ENCODE results near the gene FOCAD. TPM values are rescaled to one million over a fixed set of nuclear protein-coding genes. Genes with fewer than 3 reads are reported as not detected.

FOCAD gene
- total and polyA plus RNA-seq, 7 experiments from 2014 or later, result 12.8 to 33.7 (median 18.3) TPM

DNA sequence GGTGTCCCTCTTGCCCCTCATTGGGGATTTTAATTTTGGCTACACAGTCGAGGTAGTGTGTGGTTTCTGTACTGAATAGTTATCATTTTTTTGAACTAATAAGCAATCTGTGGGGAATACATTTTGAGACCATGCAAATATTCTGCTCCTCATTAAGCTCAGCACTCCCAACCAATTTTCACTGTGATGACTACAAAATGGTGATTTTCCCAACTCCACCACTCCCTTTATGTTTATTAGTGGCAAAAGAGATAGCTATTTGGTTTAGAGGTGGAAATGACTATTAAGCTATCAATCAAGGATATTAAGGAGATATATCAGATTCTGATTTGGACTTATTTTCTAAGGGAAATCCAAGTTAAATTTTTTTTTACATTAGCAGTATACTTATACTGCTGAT, 62.9 kb downstream of the FOCAD start:
- H3K4me3 Mint-ChIP-seq, result no peak overlapping the region
- H3K4me1 ChIP-seq (ENCODE audit: control insufficient read depth in 2 of 2, insufficient read depth in 2 of 2, low read length in 2 of 2), result no peaks in the 10 kb centered on the region
- no peak overlapping the region for H3K27ac ChIP-seq (ENCODE audit: low read depth, low read length)
- CTCF ChIA-PET, result no interaction called here
- POLR2A ChIA-PET, result no interaction called here
- no peak overlapping the region for H3K27ac Mint-ChIP-seq
- no peaks in the 10 kb centered on the region for H3K27me3 ChIP-seq (ENCODE audit: control insufficient read depth in 2 of 2, insufficient read depth in 2 of 2, low read length in 2 of 2)
- DNase-seq (no peak), ATAC-seq (no peak)
- peaks cover 0 to 5% (median 0%) of the 10 kb centered on the region in 7 donors for H3K4me1 Mint-ChIP-seq
- no peaks in the 10 kb centered on the region for H3K27me3 Mint-ChIP-seq
- H3K9me3 ChIP-seq (ENCODE audit: control insufficient read depth in 2 of 3, low read length in 3 of 3), result no peaks in the 10 kb centered on the region
- H3K9me3 Mint-ChIP-seq, result peaks cover 0 to 1% (median 0%) of the 10 kb centered on the region in 11 donors
- intact Hi-C loops (cut with micrococcal nuclease), result no loop called here
- H3K36me3 ChIP-seq (ENCODE audit: control insufficient read depth in 2 of 3, insufficient read depth in 3 of 3, low read length in 3 of 3), result peaks cover 0 to 4% (median 0%) of the 10 kb centered on the region in 3 experiments
- no peak overlapping the region for H3K4me3 ChIP-seq (ENCODE audit: low read length)
- H3K36me3 Mint-ChIP-seq, result peaks cover 3 to 32% (median 7%) of the 10 kb centered on the region in 5 donors

DNA sequence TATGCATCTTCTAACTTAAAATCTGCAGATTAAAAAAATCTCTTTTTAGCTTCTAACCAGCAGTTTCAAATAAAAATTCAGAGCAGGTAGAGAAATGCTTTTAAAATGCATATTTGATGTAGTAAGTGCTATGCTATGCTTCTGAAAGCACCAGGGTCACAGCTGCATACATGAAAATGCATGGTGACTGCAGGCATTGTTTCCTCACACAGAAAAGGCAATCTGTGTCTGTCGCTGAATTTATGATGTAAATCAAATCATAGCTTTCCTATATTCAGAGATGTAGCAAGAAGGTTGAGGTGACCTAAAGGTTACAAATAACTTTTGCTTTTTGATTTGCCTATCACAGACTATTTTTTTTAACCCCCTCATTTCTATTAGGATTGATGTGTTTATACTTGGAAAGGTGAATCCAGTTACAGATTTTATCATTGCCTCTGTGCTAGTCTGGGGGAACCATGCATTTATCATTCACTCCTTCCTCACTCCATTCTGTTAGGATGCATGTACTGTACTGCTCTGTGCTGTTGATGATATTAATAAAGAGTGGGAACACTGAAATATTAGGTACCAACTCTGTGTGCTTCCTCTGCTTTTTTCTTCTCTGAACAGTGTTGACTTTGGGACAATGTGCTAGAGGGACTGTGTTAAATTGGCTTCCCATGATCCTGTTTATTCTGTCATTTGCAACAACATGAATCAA, 65.6 kb downstream of the FOCAD start:
- ChIA-PET CTCF (no interaction called here), POLR2A (no interaction called here)
- intact Hi-C loops (cut with micrococcal nuclease), result no loop called here
- no peaks in the 10 kb centered on the region for H3K9me3 ChIP-seq (ENCODE audit: control insufficient read depth in 2 of 3, low read length in 3 of 3)
- H3K27me3 ChIP-seq (ENCODE audit: control insufficient read depth in 2 of 2, insufficient read depth in 2 of 2, low read length in 2 of 2), result no peaks in the 10 kb centered on the region
- H3K27ac Mint-ChIP-seq, result no peak overlapping the region
- no peak overlapping the region for H3K27ac ChIP-seq (ENCODE audit: low read depth, low read length)
- H3K4me1 Mint-ChIP-seq, result peaks cover 0 to 4% (median 0%) of the 10 kb centered on the region in 7 donors
- no peak overlapping the region for H3K4me3 ChIP-seq (ENCODE audit: low read length)
- no peaks in the 10 kb centered on the region for H3K36me3 ChIP-seq (ENCODE audit: control insufficient read depth in 2 of 3, insufficient read depth in 3 of 3, low read length in 3 of 3)
- DNase-seq (no peak), ATAC-seq (no peak)
- peaks cover 0 to 20% (median 7%) of the 10 kb centered on the region in 5 donors for H3K36me3 Mint-ChIP-seq
- H3K9me3 Mint-ChIP-seq, result peaks cover 0 to 2% (median 0%) of the 10 kb centered on the region in 11 donors
- no peak overlapping the region for H3K4me3 Mint-ChIP-seq
- no peaks in the 10 kb centered on the region for H3K27me3 Mint-ChIP-seq
- H3K4me1 ChIP-seq (ENCODE audit: control insufficient read depth in 2 of 2, insufficient read depth in 2 of 2, low read length in 2 of 2), result no peaks in the 10 kb centered on the region

DNA sequence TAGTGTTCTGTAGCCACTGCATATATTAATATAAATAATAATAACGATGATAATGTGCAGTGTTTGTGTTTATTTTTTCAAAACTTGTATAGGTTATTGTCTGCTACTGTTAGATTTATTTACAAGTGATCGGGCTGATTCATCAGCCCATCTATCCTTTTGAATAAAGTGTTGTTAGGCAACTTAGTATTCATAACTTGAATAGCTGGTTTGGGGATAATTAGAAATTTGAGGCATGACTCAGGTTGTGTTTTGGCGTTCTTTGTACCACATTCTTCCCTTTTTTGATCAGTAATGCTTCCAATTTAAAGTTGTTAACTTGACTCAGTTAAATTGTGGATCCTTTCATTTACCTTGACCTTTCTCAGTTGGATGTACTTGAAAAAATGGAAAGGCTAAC, 69.7 kb downstream of the FOCAD start:
- Mint-ChIP-seq H3K4me3 (no peak overlapping the region), H3K4me1 (peaks cover 0 to 3% (median 0%) of the 10 kb centered on the region in 7 donors), H3K9me3 (peaks cover 0 to 4% (median 0%) of the 10 kb centered on the region in 11 donors), H3K27ac (no peak overlapping the region), H3K36me3 (peaks cover 8 to 26% (median 16%) of the 10 kb centered on the region in 5 donors), H3K27me3 (no peaks in the 10 kb centered on the region)
- Histone ChIP-seq H3K4me1 (ENCODE audit: control insufficient read depth in 2 of 2, insufficient read depth in 2 of 2, low read length in 2 of 2) (no peaks in the 10 kb centered on the region), H3K9me3 (ENCODE audit: control insufficient read depth in 2 of 3, low read length in 3 of 3) (no peaks in the 10 kb centered on the region), H3K27ac (ENCODE audit: low read depth, low read length) (no peak overlapping the region), H3K4me3 (ENCODE audit: low read length) (no peak overlapping the region), H3K27me3 (ENCODE audit: control insufficient read depth in 2 of 2, insufficient read depth in 2 of 2, low read length in 2 of 2) (no peaks in the 10 kb centered on the region), H3K36me3 (ENCODE audit: control insufficient read depth in 2 of 3, insufficient read depth in 3 of 3, low read length in 3 of 3) (peaks cover 0 to 4% (median 0%) of the 10 kb centered on the region in 3 experiments)
- no peak for DNase-seq
- ChIA-PET CTCF (no interaction called here), POLR2A (no interaction called here)
- ATAC-seq, result no peak
- intact Hi-C loops (cut with micrococcal nuclease), result no loop called here

DNA sequence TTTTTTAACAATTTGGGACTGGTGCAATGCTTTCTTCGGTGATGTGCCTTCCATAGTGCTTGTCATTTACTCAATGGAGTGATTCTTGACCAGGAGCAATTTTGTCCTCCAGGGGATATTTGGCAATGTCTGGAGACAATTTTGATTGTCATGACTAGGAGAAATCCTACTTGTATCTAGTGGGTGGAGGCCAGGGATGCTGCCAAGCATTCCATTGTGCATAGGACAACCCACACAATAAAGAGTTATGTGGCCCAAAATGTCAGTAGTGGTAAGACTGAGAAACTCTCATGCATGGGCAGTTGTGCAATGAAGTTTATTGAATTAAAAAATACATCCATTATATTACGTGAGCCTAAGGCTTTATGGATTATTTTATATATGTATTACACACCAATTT, 70.5 kb downstream of the FOCAD start:
- ATAC-seq (no peak), DNase-seq (no peak)
- ChIA-PET CTCF (no interaction called here), POLR2A (no interaction called here)
- H3K36me3 ChIP-seq (ENCODE audit: control insufficient read depth in 2 of 3, insufficient read depth in 3 of 3, low read length in 3 of 3), result peaks cover 0 to 4% (median 0%) of the 10 kb centered on the region in 3 experiments
- no peak overlapping the region for H3K4me3 ChIP-seq (ENCODE audit: low read length)
- Mint-ChIP-seq H3K4me1 (peaks cover 0 to 3% (median 0%) of the 10 kb centered on the region in 7 donors), H3K4me3 (no peak overlapping the region), H3K9me3 (peaks cover 0 to 4% (median 0%) of the 10 kb centered on the region in 11 donors), H3K27me3 (no peaks in the 10 kb centered on the region), H3K27ac (no peak overlapping the region), H3K36me3 (peaks cover 8 to 28% (median 16%) of the 10 kb centered on the region in 5 donors)
- no peaks in the 10 kb centered on the region for H3K27me3 ChIP-seq (ENCODE audit: control insufficient read depth in 2 of 2, insufficient read depth in 2 of 2, low read length in 2 of 2)
- H3K9me3 ChIP-seq (ENCODE audit: control insufficient read depth in 2 of 3, low read length in 3 of 3), result no peaks in the 10 kb centered on the region
- H3K4me1 ChIP-seq (ENCODE audit: control insufficient read depth in 2 of 2, insufficient read depth in 2 of 2, low read length in 2 of 2), result no peaks in the 10 kb centered on the region
- intact Hi-C loops (cut with micrococcal nuclease), result no loop called here
- no peak overlapping the region for H3K27ac ChIP-seq (ENCODE audit: low read depth, low read length)

DNA sequence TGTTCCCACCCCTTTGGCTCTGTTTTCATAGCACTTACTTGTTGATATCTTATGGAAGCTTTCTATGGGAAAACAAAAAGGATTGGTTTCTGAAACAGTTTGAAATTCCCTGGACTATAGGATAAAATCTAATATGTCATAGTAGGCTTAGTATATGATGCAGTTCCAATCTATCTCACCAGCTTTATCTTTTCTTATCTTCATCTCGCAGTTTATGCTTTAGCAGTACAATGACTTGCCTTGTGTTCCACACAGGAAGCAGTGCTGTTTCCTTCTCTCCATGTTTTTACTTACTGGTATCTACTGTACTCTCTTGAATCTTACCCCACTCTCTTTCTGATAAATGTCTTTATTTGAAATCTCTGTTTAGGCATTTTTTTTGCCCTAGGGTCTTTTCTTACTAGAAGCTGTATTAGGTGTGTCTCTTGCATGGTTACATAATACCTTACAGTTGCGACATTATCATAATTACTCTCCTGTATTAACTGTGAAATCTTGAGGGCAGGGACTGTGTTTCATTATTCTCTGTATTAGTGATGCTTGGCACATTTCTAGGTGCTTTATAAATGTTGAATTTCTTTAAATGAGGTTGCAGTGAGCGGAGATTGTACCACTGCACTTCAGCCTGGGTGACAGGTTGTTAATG, 76.3 kb downstream of the FOCAD start:
- DNase-seq (no peak), ATAC-seq (no peak)
- H3K4me1 Mint-ChIP-seq, result peaks cover 0 to 4% (median 0%) of the 10 kb centered on the region in 7 donors
- peaks cover 0 to 4% (median 0%) of the 10 kb centered on the region in 11 donors for H3K9me3 Mint-ChIP-seq
- ChIA-PET POLR2A (no interaction called here), CTCF (no interaction called here)
- no peak overlapping the region for H3K4me3 ChIP-seq (ENCODE audit: low read length)
- H3K36me3 ChIP-seq (ENCODE audit: control insufficient read depth in 2 of 3, insufficient read depth in 3 of 3, low read length in 3 of 3), result peaks cover 0 to 8% (median 0%) of the 10 kb centered on the region in 3 experiments
- no peaks in the 10 kb centered on the region for H3K4me1 ChIP-seq (ENCODE audit: control insufficient read depth in 2 of 2, insufficient read depth in 2 of 2, low read length in 2 of 2)
- no peak overlapping the region for H3K27ac ChIP-seq (ENCODE audit: low read depth, low read length)
- intact Hi-C loops (cut with micrococcal nuclease), result no loop called here
- H3K27ac Mint-ChIP-seq, result peak overlapping the region in 1 of 9 donors; percentile 50
- H3K9me3 ChIP-seq (ENCODE audit: control insufficient read depth in 2 of 3, low read length in 3 of 3), result no peaks in the 10 kb centered on the region
- no peaks in the 10 kb centered on the region for H3K27me3 ChIP-seq (ENCODE audit: control insufficient read depth in 2 of 2, insufficient read depth in 2 of 2, low read length in 2 of 2)
- H3K27me3 Mint-ChIP-seq, result no peaks in the 10 kb centered on the region
- no peak overlapping the region for H3K4me3 Mint-ChIP-seq
- H3K36me3 Mint-ChIP-seq, result peaks cover 12 to 50% (median 34%) of the 10 kb centered on the region in 5 donors

DNA sequence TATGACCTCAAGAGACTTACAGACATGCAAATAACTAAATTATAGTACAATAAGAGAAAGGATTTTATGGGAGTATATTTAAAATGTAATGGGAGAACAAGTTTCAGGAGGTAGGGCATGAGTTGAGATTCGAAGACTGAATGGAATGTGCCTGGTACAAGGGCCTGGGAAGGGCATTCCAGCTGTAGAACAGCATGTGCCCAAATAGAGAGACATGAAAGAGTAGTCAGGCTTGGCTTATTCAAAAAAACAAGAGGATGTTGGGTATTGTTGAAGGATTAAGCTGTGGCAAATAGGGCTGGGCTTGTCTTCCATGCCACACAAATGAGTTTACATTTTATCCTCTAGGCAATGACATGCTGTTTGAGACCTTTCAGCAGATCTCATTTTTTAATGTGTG, 86.9 kb downstream of the FOCAD start:
- Histone ChIP-seq H3K9me3 (ENCODE audit: control insufficient read depth in 2 of 3, low read length in 3 of 3) (no peaks in the 10 kb centered on the region), H3K4me3 (ENCODE audit: low read length) (no peak overlapping the region), H3K4me1 (ENCODE audit: control insufficient read depth in 2 of 2, insufficient read depth in 2 of 2, low read length in 2 of 2) (no peaks in the 10 kb centered on the region), H3K27me3 (ENCODE audit: control insufficient read depth in 2 of 2, insufficient read depth in 2 of 2, low read length in 2 of 2) (no peaks in the 10 kb centered on the region), H3K36me3 (ENCODE audit: control insufficient read depth in 2 of 3, insufficient read depth in 3 of 3, low read length in 3 of 3) (peaks cover 0 to 29% (median 3%) of the 10 kb centered on the region in 3 experiments), H3K27ac (ENCODE audit: low read depth, low read length) (no peak overlapping the region)
- DNase-seq (no peak), ATAC-seq (no peak)
- Mint-ChIP-seq H3K36me3 (peaks cover 24 to 65% (median 48%) of the 10 kb centered on the region in 5 donors), H3K27ac (no peak overlapping the region), H3K4me3 (no peak overlapping the region), H3K4me1 (peaks cover 0 to 6% (median 0%) of the 10 kb centered on the region in 7 donors), H3K27me3 (no peaks in the 10 kb centered on the region), H3K9me3 (peaks cover 0 to 10% (median 3%) of the 10 kb centered on the region in 11 donors)
- ChIA-PET CTCF (no interaction called here), POLR2A (no interaction called here)
- intact Hi-C loops (cut with micrococcal nuclease), result no loop called here
